Breast epithelium (tissue), 3 donors: ENCODE measurements around the gene CXCR6.

ENCODE experiments used
- CTCF ChIP-seq, 3 donors: fragments of 450-650 bp; IDR thresholded peaks; one replicate each; pipeline ENCODE4 v1.5.1; 2016 to 2017; ENCODE audit warnings: antibody characterized with exemption in 3 of 3, mild to moderate bottlenecking in 3 of 3, moderate library complexity in 3 of 3
- POLR2A ChIP-seq: fragments of 450-650 bp; IDR thresholded peaks from one replicate; pipeline ENCODE4 v1.6.1; 2016; ENCODE audit warnings: antibody characterized with exemption, mild to moderate bottlenecking, moderate library complexity
- POLR2AphosphoS5 ChIP-seq, 3 donors: sonication (generic); formaldehyde crosslinking; IDR thresholded peaks; one replicate each; pipeline ENCODE4 v1.6.1; 2017; ENCODE audit warnings: antibody characterized with exemption in 3 of 3

DNA sequence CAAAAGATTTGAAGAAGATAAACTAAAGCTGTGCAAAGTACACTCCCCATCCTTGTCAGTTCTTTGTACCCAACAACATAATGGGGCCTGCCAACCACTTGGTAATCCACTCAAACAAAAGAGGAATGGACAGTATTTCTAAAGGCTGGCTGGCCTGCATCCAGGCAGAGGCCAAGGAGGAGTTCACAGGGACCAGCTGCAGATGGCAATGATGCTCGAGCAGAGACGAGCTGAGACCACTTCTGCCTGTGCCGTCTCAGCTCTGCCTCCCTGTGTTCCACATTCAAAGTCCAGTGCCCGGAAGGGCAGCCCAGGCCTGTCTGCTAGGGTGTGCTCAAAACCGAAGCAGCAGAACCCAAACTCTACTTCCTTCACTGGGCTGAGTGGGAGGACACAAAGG, 14.3 kb downstream of the CXCR6 start:
- TF ChIP-seq CTCF (IDR thresholded peaks at IDR 0.05): no peak
- TF ChIP-seq POLR2AphosphoS5 (IDR thresholded peaks at IDR 0.05): no peak
- no peak for TF ChIP-seq POLR2A
